NCI-H2107 treated with DMSO at 0.1 percent for 48 hours (cell line): ENCODE results near the gene PEAK1.

Experiments used
- DNase-seq: peaks from one replicate; lab custom pipeline; 2025; ENCODE audit not compliant: unreplicated experiment; lab: John Stamatoyannopoulos, UW

Gene PEAK1

GRCh38 chr15:77143191-77143590, 276.7 kb downstream of the PEAK1 start:
- no peak for DNase-seq

GRCh38 chr15:77140220-77140619, 279.7 kb downstream of the PEAK1 start:
- DNase-seq: no peak

DNA sequence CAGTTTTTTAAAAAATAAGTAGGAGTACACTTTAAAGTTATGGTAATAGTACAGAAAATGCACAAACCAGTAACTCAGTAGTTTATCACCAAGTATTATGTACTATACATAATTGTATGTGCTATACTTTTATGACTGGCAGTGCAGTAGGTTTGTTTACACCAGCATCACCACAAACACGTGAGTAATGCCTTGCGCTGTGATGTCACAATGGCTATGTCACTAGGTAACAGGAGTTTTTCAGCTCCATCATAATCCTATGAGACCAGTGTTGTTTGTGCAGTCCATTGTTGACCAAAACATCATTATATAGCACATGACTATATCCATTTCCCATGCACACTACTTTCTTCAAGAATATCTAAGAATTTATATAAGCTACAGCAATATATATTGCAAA, 280.6 kb downstream of the PEAK1 start:
- no peak for DNase-seq

GRCh38 chr15:77138167-77138522, 281.8 kb downstream of the PEAK1 start:
- no peak for DNase-seq

GRCh38 chr15:77135181-77135580, 284.7 kb downstream of the PEAK1 start:
- DNase-seq: no peak

DNA sequence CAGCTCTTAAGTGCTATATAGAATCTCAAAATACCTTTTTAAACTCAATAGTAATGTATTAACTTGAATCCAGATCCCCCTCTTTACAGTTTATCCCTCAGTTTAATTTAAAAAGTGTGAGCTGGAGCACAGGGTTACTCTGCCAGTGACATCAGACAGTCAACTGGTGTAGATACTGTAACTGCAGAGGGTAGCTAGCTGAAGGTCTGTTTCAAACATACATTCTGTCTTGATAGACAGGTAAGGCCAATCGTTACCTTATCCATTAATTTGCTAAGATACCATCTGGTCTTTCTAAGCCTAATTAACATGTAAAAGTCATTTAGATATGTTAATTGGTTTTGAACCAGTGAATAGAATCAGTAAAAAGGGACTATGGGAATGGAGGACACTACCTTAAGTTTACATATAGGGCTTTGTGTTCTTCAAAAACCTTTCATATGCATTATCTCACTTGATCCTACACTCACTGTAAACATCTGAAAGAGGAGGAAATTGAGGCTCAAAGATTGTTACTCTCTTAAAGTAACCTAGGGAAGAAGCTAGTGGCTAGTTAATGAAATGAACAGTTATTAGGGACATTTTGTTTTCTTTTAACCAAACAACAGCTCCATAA, 289.5 kb downstream of the PEAK1 start:
- DNase-seq: no peak

DNA sequence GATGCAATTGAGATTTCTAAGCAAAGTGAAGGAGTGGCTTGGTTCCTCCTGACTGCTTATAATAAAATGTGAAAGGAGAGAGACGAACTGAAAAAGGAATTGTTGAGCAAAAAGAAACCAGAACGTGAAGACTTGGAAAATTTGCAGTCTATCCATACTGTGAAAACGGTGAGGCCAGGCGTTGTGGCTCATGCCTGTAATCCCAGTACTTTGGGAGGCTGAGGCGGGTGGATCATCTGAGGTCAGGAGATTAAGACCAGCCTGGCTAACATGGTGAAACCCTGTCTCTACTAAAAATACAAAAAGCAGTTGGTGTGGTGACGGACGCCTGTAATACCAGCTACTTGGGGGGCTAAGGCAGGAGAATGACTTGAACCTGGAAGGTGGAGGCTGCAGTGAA, 292.3 kb downstream of the PEAK1 start:
- DNase-seq: no peak

- no peak for DNase-seq
Observed at GRCh38 chr15:77126529-77127326, 293.2 kb downstream of the PEAK1 start.

GRCh38 chr15:77123854-77124253, 296.1 kb downstream of the PEAK1 start:
- DNase-seq: no peak

- no peak for DNase-seq
Observed at GRCh38 chr15:77122576-77122975, 297.3 kb downstream of the PEAK1 start.

DNA sequence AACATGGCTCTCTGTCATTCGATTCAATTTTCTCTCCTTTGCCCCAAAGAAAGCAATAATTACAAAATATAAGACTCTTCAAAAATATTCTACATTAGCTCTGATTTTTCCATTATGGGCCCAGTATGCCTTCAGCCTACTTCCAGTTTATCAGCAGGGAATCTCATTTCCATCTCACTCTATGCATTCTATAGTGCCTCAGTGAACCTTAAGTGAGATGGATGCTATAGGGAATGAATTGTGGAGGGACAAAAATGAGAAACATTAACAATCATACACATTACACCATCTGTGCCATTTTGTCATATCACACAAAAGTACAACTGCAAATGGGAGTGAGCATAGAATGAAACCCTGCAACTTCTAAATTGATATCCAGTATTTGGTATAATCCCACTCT, 298.3 kb downstream of the PEAK1 start:
- DNase-seq: no peak

DNA sequence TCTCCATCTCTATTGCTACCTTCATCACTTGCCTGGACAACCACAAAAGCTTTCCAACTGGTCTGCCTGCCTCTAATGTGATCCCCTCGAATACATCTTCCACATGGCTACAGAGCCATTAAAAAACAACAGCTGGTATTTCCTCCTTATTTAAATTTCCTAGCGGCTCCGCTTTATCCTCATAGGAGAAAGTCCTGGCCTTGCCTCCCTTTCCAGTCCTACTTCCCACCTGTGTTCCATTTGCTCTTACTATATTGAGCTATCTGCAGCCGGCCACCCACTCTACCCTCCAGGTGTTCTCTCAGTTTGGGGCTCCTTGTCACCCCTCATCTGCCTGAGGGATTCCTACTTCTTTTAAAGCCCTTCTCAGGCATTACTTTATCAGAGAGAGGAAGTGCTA, 299.3 kb downstream of the PEAK1 start:
- no peak for DNase-seq

DNA sequence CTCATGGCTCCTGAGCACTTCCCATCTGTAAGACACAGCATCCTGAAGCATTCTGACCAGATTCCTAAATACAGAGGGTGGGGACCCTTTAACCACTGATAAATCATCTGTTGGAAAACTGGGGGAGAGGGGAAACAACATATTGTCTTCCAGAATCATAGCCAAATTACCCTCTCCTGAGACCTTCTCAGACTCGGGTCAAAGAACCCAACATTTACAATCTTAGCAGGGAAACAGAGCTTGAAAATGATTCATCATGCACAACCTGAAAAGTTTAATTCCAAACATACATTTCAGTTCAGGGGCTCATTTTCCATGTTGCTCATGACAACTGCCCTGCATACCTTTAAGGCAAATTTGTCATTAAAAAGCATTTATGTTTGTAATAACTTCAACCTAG, 300.5 kb downstream of the PEAK1 start:
- no peak for DNase-seq

DNA sequence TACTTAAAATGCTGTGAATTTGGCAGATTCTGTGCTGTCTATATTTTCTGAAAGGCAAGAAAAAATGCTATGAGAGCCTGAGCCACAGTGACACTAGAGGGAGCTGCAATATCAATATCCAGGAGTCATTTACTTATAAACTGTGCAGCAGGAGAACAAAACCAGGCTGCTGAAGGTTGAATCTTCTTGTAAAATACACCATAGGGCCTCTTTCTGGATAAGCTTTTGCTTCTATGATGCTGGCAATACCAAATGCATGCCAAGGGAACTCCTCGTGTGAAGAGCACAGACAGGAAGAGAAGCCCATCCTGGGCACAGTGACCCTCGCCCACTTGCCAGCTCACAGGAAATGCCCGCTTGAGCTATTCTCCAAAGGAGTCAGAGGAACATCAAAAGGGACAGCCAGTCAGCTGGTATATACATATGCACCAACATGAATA, 301.0 kb downstream of the PEAK1 start:
- peak; percentile 66 for DNase-seq

- no peak for DNase-seq
Observed at GRCh38 chr15:77115179-77115578, 304.7 kb downstream of the PEAK1 start.

DNA sequence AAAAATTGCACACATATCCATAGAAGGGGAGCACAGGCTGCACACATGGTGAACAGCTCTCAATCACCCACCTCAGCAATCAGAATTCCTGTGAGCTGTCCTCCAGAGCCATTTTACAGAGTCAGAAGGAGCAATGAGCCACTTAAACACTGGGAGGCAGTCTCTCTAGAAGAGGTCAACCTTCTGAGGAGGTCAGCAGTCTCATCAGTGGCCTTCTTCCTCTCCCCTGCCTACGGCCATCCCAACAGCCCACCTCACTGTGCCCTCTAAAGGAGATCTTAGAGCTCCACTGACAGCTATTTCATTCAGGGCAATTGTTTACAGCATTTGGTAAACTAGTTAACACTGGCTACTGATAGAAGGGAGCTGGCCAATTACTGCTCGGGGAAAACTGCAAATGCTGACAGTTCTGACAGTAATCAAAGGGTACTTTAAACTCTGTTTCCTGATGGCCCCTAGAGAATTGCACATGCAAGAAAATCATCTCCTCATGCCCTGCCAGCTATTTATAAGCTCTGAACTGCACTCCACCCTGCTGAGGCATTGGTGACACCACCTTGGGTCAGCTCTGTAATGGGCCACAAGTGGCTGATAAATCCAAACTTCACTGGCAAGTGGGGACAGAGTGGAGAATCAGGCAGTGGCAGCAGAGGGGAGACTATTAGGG, 306.9 kb downstream of the PEAK1 start:
- no peak for DNase-seq

DNA sequence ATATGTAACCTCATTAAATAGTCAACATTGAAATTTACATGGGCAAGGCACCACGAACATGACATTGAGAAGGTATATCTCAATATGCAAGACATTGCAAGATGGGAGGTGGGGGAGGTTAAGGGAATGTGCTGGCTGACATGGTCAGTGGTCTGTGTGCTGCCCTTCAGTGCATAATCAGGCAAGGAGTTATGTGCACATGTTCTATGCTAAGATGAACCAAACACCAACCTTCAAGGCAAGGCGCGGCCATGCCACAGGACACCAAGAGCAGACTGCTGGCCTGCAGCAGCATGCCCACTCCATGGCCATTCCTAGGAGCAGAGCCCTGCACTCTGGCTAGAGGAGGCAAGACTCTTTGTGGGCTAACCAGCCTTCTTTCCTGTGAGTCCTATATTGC, 308.1 kb downstream of the PEAK1 start:
- no peak for DNase-seq

DNA sequence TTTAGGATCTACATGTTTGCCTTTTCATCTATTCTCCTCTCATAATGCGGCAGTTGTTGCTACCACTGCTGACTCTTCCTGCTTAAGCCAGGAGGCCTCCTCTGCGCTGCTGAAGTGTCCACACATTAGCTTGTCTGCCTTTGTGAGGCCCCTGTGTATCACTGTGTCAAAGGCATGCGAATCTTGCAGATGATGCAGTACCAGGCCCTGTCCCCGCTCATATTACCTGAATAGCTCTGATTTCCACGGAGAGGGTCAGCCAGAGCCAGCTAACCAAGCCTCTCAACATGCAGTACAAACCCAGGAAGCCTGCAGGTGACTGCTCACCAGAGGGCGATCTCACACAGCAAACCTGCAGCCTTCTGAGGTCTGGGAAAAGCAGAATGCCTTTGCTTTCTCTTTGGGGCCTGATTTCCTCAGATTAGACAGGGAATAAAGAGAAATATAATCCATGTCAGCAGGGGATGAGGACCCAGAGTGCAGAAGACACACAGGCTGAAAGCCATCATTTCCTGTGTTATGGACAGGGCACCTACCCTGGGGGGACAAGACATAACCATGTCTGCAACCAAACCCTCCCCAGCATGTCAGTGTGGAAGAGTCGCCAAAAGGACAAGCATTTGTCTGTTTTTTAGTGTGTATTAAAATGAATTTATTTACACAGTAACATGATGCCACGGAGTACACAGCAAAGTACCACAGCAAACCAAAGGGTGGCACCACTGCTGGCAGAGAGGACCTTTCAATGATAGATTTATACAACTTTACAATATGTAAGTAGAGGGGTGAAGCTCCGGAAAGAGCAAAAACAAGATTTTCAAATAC, 312.2 kb downstream of the PEAK1 start:
- DNase-seq: peak; percentile 36

GRCh38 chr15:77107068-77107467, 312.8 kb downstream of the PEAK1 start:
- DNase-seq: no peak

DNA sequence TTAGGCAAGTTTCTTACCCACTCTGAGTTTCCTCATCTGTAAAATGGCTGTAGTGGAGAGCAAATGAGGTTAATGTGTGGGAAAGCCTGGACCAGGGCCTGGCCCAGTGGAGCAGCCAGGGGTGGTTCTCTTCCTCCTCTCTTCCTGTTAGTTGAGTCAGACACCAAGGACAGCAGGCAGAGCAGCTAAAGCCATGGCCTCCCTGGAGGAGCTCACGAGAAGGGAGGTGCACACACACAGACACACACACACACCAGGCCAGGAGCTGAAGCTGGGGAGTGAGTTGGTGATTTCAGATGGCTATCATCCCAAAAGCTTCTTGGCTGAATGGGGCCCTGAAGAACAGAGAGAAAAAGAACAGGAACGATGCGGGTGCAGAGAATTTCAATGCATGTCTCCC, 315.7 kb downstream of the PEAK1 start:
- DNase-seq: no peak

GRCh38 chr15:77099741-77100463, 320.0 kb downstream of the PEAK1 start:
- no peak for DNase-seq
